GM12878 (cell line): ENCODE data around the gene FOXI3. TPM values are rescaled to one million over a fixed set of nuclear protein-coding genes. Genes with fewer than 3 reads are reported as not detected.

ENCODE experiments used
- ATAC-seq: fragments of 200-7000 bp; cut with Tn5 transposase; 3 replicates; pipeline ENCODE4 v1.9.1; 2020; ENCODE audit warnings: mild to moderate bottlenecking, moderate library complexity
- BruUV-seq: library from RNA; stranded (reverse); fragments of 400-500 nt; replicated peaks from 2 replicates; lab custom pipeline; 2021; lab: Mats Ljungman, UMichigan
- CTCF ChIA-PET: fragments of 300-600 bp; sonication (Branson Sonifier 250); formaldehyde crosslinking; extraction: SDS; loops from one replicate; lab custom pipeline; 2021; ENCODE audit warnings: inconsistent platforms; lab: Yijun Ruan, JAX
- POLR2A ChIA-PET: fragments of 350-600 bp; formaldehyde crosslinking; extraction: SDS; loops from one replicate; lab custom pipeline; 2021; ENCODE audit warnings: inconsistent platforms; lab: Charles Lee
- RAD21 ChIA-PET: fragments of 300-600 bp; sonication (Branson Sonifier 250); formaldehyde crosslinking; loops from one replicate; lab custom pipeline; 2023; ENCODE audit warnings: antibody characterized with exemption; ENCODE audit not compliant: unreplicated experiment; lab: Charles Lee
- SMC1A ChIA-PET: fragments of 300-600 bp; sonication (Branson Sonifier 250); formaldehyde crosslinking; loops from one replicate; lab custom pipeline; 2023; ENCODE audit not compliant: unreplicated experiment, uncharacterized antibody; lab: Charles Lee
- DNase-seq: peaks from one replicate; pipeline ENCODE4 v3.0.0-alpha.2; 2011; ENCODE audit warnings: low read depth, low spot score
- FAIRE-seq: peaks from 3 replicates; lab custom pipeline; 2011; peaks lifted over from hg19 to GRCh38; lab: Jason Lieb, UNC
- H2AFZ ChIP-seq: 2 replicates; pipeline ENCODE4 v1.6.0; 2011; ENCODE audit warnings: low read depth, low read length, control low read depth; ENCODE audit not compliant: control insufficient read depth
- H3K27ac ChIP-seq: 2 replicates; pipeline ENCODE4 v1.5.1; 2011; ENCODE audit warnings: control low read depth; ENCODE audit not compliant: control insufficient read depth, insufficient read depth
- H3K27me3 ChIP-seq, 2 experiments: replicated peaks in 1 of 2; 2 replicates each; pipeline versions ENCODE4 v1.6.0 to v1.6.1; 2011; ENCODE audit warnings: low read length in 1 of 2; ENCODE audit not compliant: control insufficient read depth in 2 of 2, insufficient read depth in 2 of 2
- H3K36me3 ChIP-seq, 2 experiments: 2 replicates each; pipeline ENCODE4 v1.5.1; 2011; ENCODE audit warnings: low read length in 1 of 2; ENCODE audit not compliant: control insufficient read depth in 2 of 2, insufficient read depth in 2 of 2
- H3K4me1 ChIP-seq: 2 replicates; pipeline ENCODE4 v1.6.1; 2011; ENCODE audit warnings: mild to moderate bottlenecking, low read length, moderate library complexity, mixed read lengths; ENCODE audit not compliant: control insufficient read depth, insufficient read depth
- H3K4me2 ChIP-seq: 2 replicates; pipeline ENCODE4 v1.6.0; 2011; ENCODE audit warnings: control low read depth; ENCODE audit not compliant: control insufficient read depth, insufficient read depth
- H3K4me3 ChIP-seq: fragments of 200-600 bp; sonication (generic); 2 replicates; pipeline ENCODE4 v1.5.1; 2016
- H3K79me2 ChIP-seq: 2 replicates; pipeline ENCODE4 v1.6.0; 2011; ENCODE audit warnings: low read length; ENCODE audit not compliant: control insufficient read depth, insufficient read depth
- H3K9ac ChIP-seq: 2 replicates; pipeline ENCODE4 v1.8.0; 2011; ENCODE audit warnings: low read length, control low read depth, mixed read lengths; ENCODE audit not compliant: control insufficient read depth, insufficient read depth
- H3K9me3 ChIP-seq: replicated peaks from 3 replicates; pipeline ENCODE4 v1.5.1; 2011; ENCODE audit warnings: mild to moderate bottlenecking, low read length; ENCODE audit not compliant: control insufficient read depth, insufficient read depth
- H4K20me1 ChIP-seq: 2 replicates; pipeline ENCODE4 v1.6.0; 2011; ENCODE audit not compliant: control insufficient read depth, insufficient read depth
- ATF2 ChIP-seq: IDR thresholded peaks from 2 replicates; pipeline ENCODE4 v1.6.1; 2012; ENCODE audit warnings: low read length, inconsistent platforms
- BRCA1 ChIP-seq: IDR thresholded peaks from 2 replicates; pipeline ENCODE4 v1.6.1; 2011; ENCODE audit warnings: low read depth, low read length, improper control_type of control experiment
- CEBPB ChIP-seq, 2 experiments: fragments of 150-350 bp in 1 of 2; IDR thresholded peaks; 2 replicates each; pipeline ENCODE4 v1.6.1; 2012 to 2014; ENCODE audit warnings: low read depth in 2 of 2, low read length in 2 of 2, borderline replicate concordance in 1 of 2, inconsistent platforms in 1 of 2
- CHD1 ChIP-seq: IDR thresholded peaks from 2 replicates; pipeline ENCODE4 v1.6.1; 2012; ENCODE audit warnings: low read depth, low read length, improper control_type of control experiment
- HDAC2 ChIP-seq: fragments of 200-600 bp; sonication (generic); IDR thresholded peaks from 2 replicates; pipeline ENCODE4 v1.6.1; 2017
- IRF4 ChIP-seq: IDR thresholded peaks from 2 replicates; pipeline ENCODE4 v1.6.1; 2011; ENCODE audit warnings: low read depth, low read length
- KAT2A ChIP-seq: conservative IDR thresholded peaks from 2 replicates; pipeline ENCODE4 v1.6.1; 2011; ENCODE audit warnings: low read depth, low read length; ENCODE audit not compliant: control insufficient read depth
- MEF2A ChIP-seq: IDR thresholded peaks from 2 replicates; pipeline ENCODE4 v1.6.1; 2011; ENCODE audit warnings: low read depth, mild to moderate bottlenecking, low read length, moderate library complexity; ENCODE audit not compliant: insufficient read depth
- MEF2B ChIP-seq: fragments of 450-650 bp; IDR thresholded peaks from 2 replicates; pipeline ENCODE4 v1.6.1; 2018; ENCODE audit warnings: mild to moderate bottlenecking, moderate library complexity; ENCODE audit not compliant: partially characterized antibody, poor library complexity, severe bottlenecking
- MTA2 ChIP-seq: fragments of 450-650 bp; IDR thresholded peaks from 2 replicates; pipeline ENCODE4 v1.6.1; 2016; ENCODE audit warnings: low read depth, mild to moderate bottlenecking, moderate library complexity
- NFYB ChIP-seq: IDR thresholded peaks from 2 replicates; pipeline ENCODE4 v1.6.1; 2011; ENCODE audit warnings: low read depth, mild to moderate bottlenecking, low read length, improper control_type of control experiment, moderate library complexity; ENCODE audit not compliant: insufficient read depth
- NKRF ChIP-seq: fragments of 450-650 bp; conservative IDR thresholded peaks from 2 replicates; pipeline ENCODE4 v1.6.1; 2017; ENCODE audit warnings: mild to moderate bottlenecking, moderate library complexity
- PAX5 ChIP-seq: IDR thresholded peaks from 2 replicates; pipeline ENCODE4 v1.6.1; 2011; ENCODE audit warnings: low read depth, low read length, borderline replicate concordance
- POLR2A ChIP-seq: IDR thresholded peaks from 2 replicates; pipeline ENCODE4 v1.6.1; 2011; ENCODE audit warnings: low read depth, mild to moderate bottlenecking, low read length
- POU2F2 ChIP-seq: IDR thresholded peaks from 3 replicates; pipeline ENCODE4 v1.6.1; 2011; ENCODE audit warnings: low read depth, mild to moderate bottlenecking, low read length, borderline replicate concordance
- RELA ChIP-seq: fragments of 450-650 bp; IDR thresholded peaks from 2 replicates; pipeline ENCODE4 v1.8.0; 2014; ENCODE audit warnings: borderline replicate concordance; ENCODE audit not compliant: partially characterized antibody
- SP1 ChIP-seq: IDR thresholded peaks from one replicate; pipeline ENCODE4 v1.6.1; 2011; ENCODE audit warnings: low read depth, low read length
- TAF1 ChIP-seq: IDR thresholded peaks from 2 replicates; pipeline ENCODE4 v1.6.1; 2011; ENCODE audit warnings: mild to moderate bottlenecking, low read depth, low read length, borderline replicate concordance
- ZNF274 ChIP-seq: IDR thresholded peaks from one replicate; pipeline ENCODE4 v1.8.0; 2011; ENCODE audit not compliant: insufficient read length, insufficient read depth
- WGBS: methylation state at CpG from one replicate; pipeline ENCODE4 v1.1.6; 2016; ENCODE audit warnings: low lambda C conversion rate; ENCODE audit not compliant: insufficient replicate concordance, insufficient coverage; ENCODE audit errors: missing lambda C conversion rate; 5-methylcytosine and 5-hydroxymethylcytosine counted together
- in situ Hi-C: fragments of 300-500 bp; cut with MboI; formaldehyde crosslinking; loops from 9 replicates; pipeline ENCODE4 v1.14.3; 2018; ENCODE audit warnings: mixed read lengths
- intact Hi-C: fragments of 100-400 bp; cut with micrococcal nuclease; formaldehyde crosslinking; loops from one replicate; pipeline ENCODE4 v1.14.2; 2022; ENCODE audit not compliant: unreplicated experiment
- polyA plus RNA-seq, 11 experiments: library from polyadenylated mRNA; depleted of rRNA in 4 of 11; unstranded in 6 of 11; stranded (reverse) in 5 of 11; fragments of >200 nt; fragmentation: Nextera tagmentation in 4 of 11; fragmentation: Illumina TruSeq in 1 of 11; extraction: Ambion mirVana in 4 of 11; extraction: Trizol in 1 of 11; gene quantifications; 1 replicate in 1 of 11; 2 replicates in 10 of 11; pipeline versions ENCODE4 v1.2.1 to v1.2.3, GENCODE V29; 2011 to 2016; ENCODE audit warnings: inconsistent platforms in 2 of 11, missing spikeins in 2 of 11, low read depth in 1 of 11
- total RNA-seq, 4 experiments: library from RNA; depleted of rRNA in 3 of 4; stranded (reverse); fragments of >200 nt in 3 of 4; fragmentation: Illumina TruSeq in 1 of 4; extraction: Trizol in 1 of 4; gene quantifications; 2 replicates each; pipeline versions ENCODE4 v1.2.1 to v1.2.3, GENCODE V29; 2013 to 2021

The FOXI3 gene
- total and polyA plus RNA-seq, 10 of the 15 experiments (the other 5 are each of a cell fraction or from before 2014, with no cell fraction given): not detected

DNA sequence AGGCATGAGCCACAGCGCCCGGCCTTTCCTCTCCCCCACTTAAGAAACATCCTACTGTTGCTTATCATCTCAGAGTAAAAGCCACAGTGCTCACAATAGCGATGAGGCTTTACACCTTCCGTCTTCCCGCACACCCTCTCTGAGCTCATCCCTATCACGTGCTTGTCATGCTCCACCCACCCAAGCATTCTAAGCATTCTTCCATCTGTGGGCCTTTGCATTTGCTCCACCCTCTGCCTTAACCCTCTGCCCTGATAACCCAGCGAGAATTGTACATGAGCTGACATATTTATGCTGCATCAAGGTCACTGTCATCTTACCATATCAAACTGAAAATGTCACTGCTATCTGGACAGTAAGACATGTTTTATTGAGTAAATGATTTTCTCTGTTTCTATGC, 22.6 kb downstream of the FOXI3 start (continued):
- TF ChIP-seq NKRF: no peak
- TF ChIP-seq ZNF274: no peak
- no peak for TF ChIP-seq RELA
- TF ChIP-seq TAF1: no peak

- ChIA-PET CTCF (no interaction called here), POLR2A (no interaction called here), RAD21 (no interaction called here), SMC1A (no interaction called here)
- Histone ChIP-seq H3K27ac (no peak overlapping the region), H3K4me2 (no peak overlapping the region), H4K20me1 (no peaks in the 10 kb centered on the region), H3K36me3 (no peaks in the 10 kb centered on the region), H2AFZ (no peak overlapping the region), H3K9ac (no peak overlapping the region), H3K27me3 (no peaks in the 10 kb centered on the region), H3K79me2 (no peaks in the 10 kb centered on the region), H3K4me1 (no peaks in the 10 kb centered on the region), H3K4me3 (no peak overlapping the region), H3K9me3 (no peaks in the 10 kb centered on the region)
- WGBS: 0% methylated on average over 2 of the region's 2 CpGs
- no TSS peak for BruUV-seq
- in situ Hi-C loops (no loop called here), intact Hi-C loops (no loop called here)
- no peak for DNase-seq
- ATAC-seq: no peak
- no peak for FAIRE-seq
- no peak for TF ChIP-seq IRF4
- no peak for TF ChIP-seq POLR2A
- no peak for TF ChIP-seq BRCA1
- no peak for TF ChIP-seq PAX5
- no peak for TF ChIP-seq CEBPB (IDR thresholded peaks at IDR 0.05; ENCODE audit: borderline replicate concordance in 1 of 2, low read depth in 2 of 2, low read length in 2 of 2)
- TF ChIP-seq ATF2: no peak
- TF ChIP-seq HDAC2: no peak
- no peak for TF ChIP-seq SP1
- no peak for TF ChIP-seq KAT2A
- TF ChIP-seq CHD1: no peak
- no peak for TF ChIP-seq MTA2
- no peak for TF ChIP-seq MEF2B
- no peak for TF ChIP-seq POU2F2
- no peak for TF ChIP-seq MEF2A
- no peak for TF ChIP-seq NFYB
These were observed 28.8 kb downstream of the FOXI3 start for GRCh38 chr2:88423733-88424132.
